Measurements from ENCODE around the gene IL31RA. TPM values are rescaled to one million over a fixed set of nuclear protein-coding genes. Genes with fewer than 3 reads are reported as not detected.

IL31RA gene
- total RNA-seq, 5 donors from 2014 or later (not counting 1 experiment from before 2014, with no cell fraction given) = not detected

GRCh38 chr5:55847837-55848236, 3.3 kb upstream of the IL31RA start:
- Histone ChIP-seq H3K4me3 (ENCODE audit: control insufficient read depth in 1 of 2, extremely low read depth in 1 of 2, low read length in 1 of 2) (no peak overlapping the region), H3K27ac (ENCODE audit: low read length) (no peak overlapping the region), H3K36me3 (ENCODE audit: control insufficient read depth in 2 of 2, extremely low read depth in 1 of 2, insufficient read depth in 1 of 2, low read length in 1 of 2) (no peaks in the 10 kb centered on the region), H3K9me3 (no peaks in the 10 kb centered on the region), H3K27me3 (replicated peaks in 1 of 2; ENCODE audit: control insufficient read depth in 2 of 2, extremely low read depth in 1 of 2, insufficient read depth in 2 of 2, low read length in 1 of 2) (no peaks in the 10 kb centered on the region), H3K4me1 (ENCODE audit: control insufficient read depth in 1 of 2, extremely low read depth in 1 of 2, insufficient read depth in 2 of 2, low read length in 2 of 2) (peaks cover 0 to 2% of the 10 kb centered on the region in 2 experiments)
- no CpG with 5 or more reads among the region's 1 CpG for WGBS (ENCODE audit: insufficient coverage)
- H3K27me3 Mint-ChIP-seq = peaks cover 6 to 7% of the 10 kb centered on the region in 2 donors
- no peak for ATAC-seq (replicated peaks in 1 of 4)
- H3K36me3 Mint-ChIP-seq = no peaks in the 10 kb centered on the region
- DNase-seq = no peak
- no peak overlapping the region for H3K27ac Mint-ChIP-seq
- no peaks in the 10 kb centered on the region for H3K4me1 Mint-ChIP-seq
- no peak overlapping the region for H3K4me3 Mint-ChIP-seq
- peaks cover 0 to 15% (median 9%) of the 10 kb centered on the region in 3 donors for H3K9me3 Mint-ChIP-seq
- ChIA-PET POLR2A (interaction anchor here in 1 of 2 donors (0.6 kb wide), 1 partner anchor 65 kb away, joined by 5 read pairs; no protein-coding TSS in a partner anchor), CTCF (no interaction called here)

- no peaks in the 10 kb centered on the region for H3K36me3 Mint-ChIP-seq
- H3K9me3 Mint-ChIP-seq = peaks cover 0 to 10% (median 9%) of the 10 kb centered on the region in 3 donors
- no peak for DNase-seq
- H3K27me3 Mint-ChIP-seq = peaks cover 6 to 7% of the 10 kb centered on the region in 2 donors
- H3K27ac ChIP-seq (ENCODE audit: low read length) = no peak overlapping the region
- H3K9me3 ChIP-seq = no peaks in the 10 kb centered on the region
- no peaks in the 10 kb centered on the region for H3K27me3 ChIP-seq (replicated peaks in 1 of 2; ENCODE audit: control insufficient read depth in 2 of 2, extremely low read depth in 1 of 2, insufficient read depth in 2 of 2, low read length in 1 of 2)
- no peaks in the 10 kb centered on the region for H3K4me1 Mint-ChIP-seq
- peaks cover 0 to 2% of the 10 kb centered on the region in 2 experiments for H3K4me1 ChIP-seq (ENCODE audit: control insufficient read depth in 1 of 2, extremely low read depth in 1 of 2, insufficient read depth in 2 of 2, low read length in 2 of 2)
- H3K36me3 ChIP-seq (ENCODE audit: control insufficient read depth in 2 of 2, extremely low read depth in 1 of 2, insufficient read depth in 1 of 2, low read length in 1 of 2) = no peaks in the 10 kb centered on the region
- no peak for ATAC-seq (replicated peaks in 1 of 4)
- CTCF ChIA-PET = interaction anchor here in 1 of 2 donors (0.6 kb wide), 1 partner anchor 25 kb away, joined by 3 read pairs; no protein-coding TSS in a partner anchor
- no peak overlapping the region for H3K27ac Mint-ChIP-seq
- POLR2A ChIA-PET = interaction anchor here in 1 of 2 donors (0.6 kb wide), 1 partner anchor 58 kb away, joined by 3 read pairs; no protein-coding TSS in a partner anchor
- H3K4me3 ChIP-seq (ENCODE audit: control insufficient read depth in 1 of 2, extremely low read depth in 1 of 2, low read length in 1 of 2) = no peak overlapping the region
- H3K4me3 Mint-ChIP-seq = no peak overlapping the region
- no CpG with 5 or more reads among the region's 2 CpGs for WGBS (ENCODE audit: insufficient coverage)
Observed at GRCh38 chr5:55848783-55849182, 2.4 kb upstream of the IL31RA start.

DNA sequence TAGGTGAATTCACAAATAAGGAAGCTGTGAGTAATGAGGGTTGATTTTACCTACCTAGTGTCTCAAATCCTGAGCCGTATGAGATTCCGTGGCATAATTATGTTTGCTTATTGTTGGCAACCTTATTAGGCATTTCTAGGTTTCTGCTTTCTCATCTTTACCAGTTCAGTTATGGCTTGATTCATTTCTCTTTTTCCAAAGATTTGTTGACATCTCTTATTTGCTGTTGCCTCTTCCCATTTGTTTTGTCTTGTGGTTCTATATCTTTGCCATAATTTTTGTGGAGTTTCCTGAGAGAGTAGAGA, 470 bp downstream of the IL31RA start:
- Histone ChIP-seq H3K27ac (ENCODE audit: low read length) (no peak overlapping the region), H3K4me3 (ENCODE audit: control insufficient read depth in 1 of 2, extremely low read depth in 1 of 2, low read length in 1 of 2) (no peak overlapping the region), H3K9me3 (no peaks in the 10 kb centered on the region), H3K36me3 (ENCODE audit: control insufficient read depth in 2 of 2, extremely low read depth in 1 of 2, insufficient read depth in 1 of 2, low read length in 1 of 2) (no peaks in the 10 kb centered on the region), H3K27me3 (replicated peaks in 1 of 2; ENCODE audit: control insufficient read depth in 2 of 2, extremely low read depth in 1 of 2, insufficient read depth in 2 of 2, low read length in 1 of 2) (no peaks in the 10 kb centered on the region), H3K4me1 (ENCODE audit: control insufficient read depth in 1 of 2, extremely low read depth in 1 of 2, insufficient read depth in 2 of 2, low read length in 2 of 2) (peaks cover 10 to 16% of the 10 kb centered on the region in 2 experiments)
- ATAC-seq (replicated peaks in 1 of 4) (no peak), DNase-seq (no peak)
- Mint-ChIP-seq H3K4me1 (peaks cover 15 to 17% (median 15%) of the 10 kb centered on the region in 3 donors), H3K36me3 (no peaks in the 10 kb centered on the region), H3K27ac (no peak overlapping the region), H3K9me3 (no peaks in the 10 kb centered on the region), H3K4me3 (no peak overlapping the region), H3K27me3 (peaks cover 6 to 7% of the 10 kb centered on the region in 2 donors)
- ChIA-PET CTCF (no interaction called here), POLR2A (no interaction called here)
- no CpG with 5 or more reads among the region's 2 CpGs for WGBS (ENCODE audit: insufficient coverage)

DNA sequence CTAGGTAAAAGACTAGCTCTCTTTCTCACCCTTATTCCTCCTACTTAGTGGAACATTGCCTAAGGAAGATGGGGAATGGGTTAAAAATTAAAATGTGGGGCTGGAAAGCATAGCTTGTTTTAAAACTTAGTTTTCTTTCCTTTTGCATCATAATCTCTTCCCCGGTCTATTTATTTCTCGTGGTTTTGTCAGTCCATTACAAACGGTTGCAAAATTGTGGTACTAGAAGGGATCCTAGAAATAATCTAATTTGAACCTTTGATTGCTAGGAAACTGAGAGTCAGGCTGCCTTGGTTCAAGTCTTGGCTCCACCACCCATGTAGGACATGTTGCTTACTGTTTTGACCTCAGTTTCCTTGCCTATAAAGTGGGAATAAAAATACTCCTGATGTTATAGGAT, 1.3 kb downstream of the IL31RA start:
- Mint-ChIP-seq H3K4me3 (no peak overlapping the region), H3K27me3 (peaks cover 6 to 7% of the 10 kb centered on the region in 2 donors), H3K4me1 (peaks cover 24 to 26% (median 24%) of the 10 kb centered on the region in 3 donors), H3K27ac (no peak overlapping the region), H3K36me3 (no peaks in the 10 kb centered on the region), H3K9me3 (no peaks in the 10 kb centered on the region)
- Histone ChIP-seq H3K9me3 (no peaks in the 10 kb centered on the region), H3K4me1 (ENCODE audit: control insufficient read depth in 1 of 2, extremely low read depth in 1 of 2, insufficient read depth in 2 of 2, low read length in 2 of 2) (peaks cover 15 to 21% of the 10 kb centered on the region in 2 experiments), H3K4me3 (ENCODE audit: control insufficient read depth in 1 of 2, extremely low read depth in 1 of 2, low read length in 1 of 2) (no peak overlapping the region), H3K27ac (ENCODE audit: low read length) (no peak overlapping the region), H3K36me3 (ENCODE audit: control insufficient read depth in 2 of 2, extremely low read depth in 1 of 2, insufficient read depth in 1 of 2, low read length in 1 of 2) (no peaks in the 10 kb centered on the region), H3K27me3 (replicated peaks in 1 of 2; ENCODE audit: control insufficient read depth in 2 of 2, extremely low read depth in 1 of 2, insufficient read depth in 2 of 2, low read length in 1 of 2) (no peaks in the 10 kb centered on the region)
- 20% methylated on average over 1 of the region's 3 CpGs for WGBS (ENCODE audit: insufficient coverage)
- ChIA-PET CTCF (no interaction called here), POLR2A (no interaction called here)
- no peak for ATAC-seq (replicated peaks in 1 of 4)
- no peak for DNase-seq

GRCh38 chr5:55853041-55853670, 2.0 kb downstream of the IL31RA start:
- no peak for ATAC-seq (replicated peaks in 1 of 4)
- no peak overlapping the region for H3K27ac ChIP-seq (ENCODE audit: low read length)
- no peaks in the 10 kb centered on the region for H3K36me3 Mint-ChIP-seq
- no peak for DNase-seq
- no peaks in the 10 kb centered on the region for H3K27me3 ChIP-seq (replicated peaks in 1 of 2; ENCODE audit: control insufficient read depth in 2 of 2, extremely low read depth in 1 of 2, insufficient read depth in 2 of 2, low read length in 1 of 2)
- CTCF ChIA-PET = interaction anchor here in 1 of 2 donors (0.5 kb wide), 1 partner anchor 35 kb away, joined by 3 read pairs; no protein-coding TSS in a partner anchor
- no peak overlapping the region for H3K4me3 Mint-ChIP-seq
- POLR2A ChIA-PET = no interaction called here
- peaks cover 15 to 21% of the 10 kb centered on the region in 2 experiments for H3K4me1 ChIP-seq (ENCODE audit: control insufficient read depth in 1 of 2, extremely low read depth in 1 of 2, insufficient read depth in 2 of 2, low read length in 2 of 2)
- H3K27ac Mint-ChIP-seq = no peak overlapping the region
- H3K9me3 ChIP-seq = no peaks in the 10 kb centered on the region
- H3K4me1 Mint-ChIP-seq = peaks cover 27 to 30% (median 27%) of the 10 kb centered on the region in 3 donors
- WGBS (ENCODE audit: insufficient coverage) = no CpG with 5 or more reads among the region's 3 CpGs
- H3K27me3 Mint-ChIP-seq = peaks cover 6 to 7% of the 10 kb centered on the region in 2 donors
- H3K9me3 Mint-ChIP-seq = no peaks in the 10 kb centered on the region
- H3K36me3 ChIP-seq (ENCODE audit: control insufficient read depth in 2 of 2, extremely low read depth in 1 of 2, insufficient read depth in 1 of 2, low read length in 1 of 2) = no peaks in the 10 kb centered on the region
- H3K4me3 ChIP-seq (ENCODE audit: control insufficient read depth in 1 of 2, extremely low read depth in 1 of 2, low read length in 1 of 2) = no peak overlapping the region

DNA sequence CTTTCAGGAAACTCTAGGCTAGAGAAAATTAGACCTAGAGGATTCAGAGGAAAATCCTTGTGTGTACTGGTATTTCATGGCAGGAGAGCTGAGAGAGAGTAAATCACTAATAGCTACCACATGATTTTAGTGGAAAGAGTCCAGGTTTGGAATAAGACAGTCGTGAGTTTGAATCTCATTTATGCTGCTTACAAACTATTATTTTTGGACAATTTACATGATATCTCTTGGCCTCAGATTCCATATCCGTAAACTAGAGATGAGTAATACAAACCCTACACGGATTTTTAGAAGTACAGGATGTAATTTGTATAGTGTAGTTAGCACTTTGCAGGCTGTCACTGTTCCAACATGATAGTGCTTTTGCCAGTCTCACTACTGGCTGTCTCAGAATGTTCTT, 2.7 kb downstream of the IL31RA start:
- no CpG with 5 or more reads among the region's 3 CpGs for WGBS (ENCODE audit: insufficient coverage)
- ATAC-seq (replicated peaks in 1 of 4) = no peak
- no peak overlapping the region for H3K27ac ChIP-seq (ENCODE audit: low read length)
- H3K9me3 ChIP-seq = no peaks in the 10 kb centered on the region
- no peaks in the 10 kb centered on the region for H3K36me3 Mint-ChIP-seq
- H3K4me3 Mint-ChIP-seq = no peak overlapping the region
- H3K4me3 ChIP-seq (ENCODE audit: control insufficient read depth in 1 of 2, extremely low read depth in 1 of 2, low read length in 1 of 2) = no peak overlapping the region
- ChIA-PET POLR2A (interaction anchor here in 1 of 2 donors (0.6 kb wide), 1 partner anchor 12 kb away, joined by 6 read pairs; no protein-coding TSS in a partner anchor), CTCF (no interaction called here)
- peaks cover 27 to 30% (median 27%) of the 10 kb centered on the region in 3 donors for H3K4me1 Mint-ChIP-seq
- peaks cover 14 to 21% of the 10 kb centered on the region in 2 experiments for H3K4me1 ChIP-seq (ENCODE audit: control insufficient read depth in 1 of 2, extremely low read depth in 1 of 2, insufficient read depth in 2 of 2, low read length in 2 of 2)
- H3K9me3 Mint-ChIP-seq = no peaks in the 10 kb centered on the region
- no peak overlapping the region for H3K27ac Mint-ChIP-seq
- no peaks in the 10 kb centered on the region for H3K27me3 ChIP-seq (replicated peaks in 1 of 2; ENCODE audit: control insufficient read depth in 2 of 2, extremely low read depth in 1 of 2, insufficient read depth in 2 of 2, low read length in 1 of 2)
- H3K27me3 Mint-ChIP-seq = peaks cover 3 to 7% of the 10 kb centered on the region in 2 donors
- no peak for DNase-seq
- no peaks in the 10 kb centered on the region for H3K36me3 ChIP-seq (ENCODE audit: control insufficient read depth in 2 of 2, extremely low read depth in 1 of 2, insufficient read depth in 1 of 2, low read length in 1 of 2)

Data from T-cell (primary cell).